Vagina (tissue), 2 donors: Measurements from ENCODE around the gene NCKAP5L. TPM values are rescaled to one million over a fixed set of nuclear protein-coding genes. Genes with fewer than 3 reads are reported as not detected.
A peak's percentile ranks its signal among the peaks of the same experiment; 100 is the strongest.
"Not testable (repeated sequence)": the region's sequence is repeated elsewhere in the genome, so short reads cannot be mapped to it uniquely, and the experiment has no call there.

Experiments
- DNase-seq, 2 donors: peaks; one replicate each; pipeline ENCODE4 v3.0.0-alpha.2; 2017; ENCODE audit errors: extremely low spot score in 2 of 2
- H3K27ac ChIP-seq: fragments of 200-600 bp; sonication (generic); one replicate; pipeline ENCODE4 v1.5.1; 2019
- H3K27me3 ChIP-seq: fragments of 200-600 bp; sonication (generic); one replicate; pipeline ENCODE4 v1.5.1; 2019
- H3K36me3 ChIP-seq, 2 donors: fragments of 200-600 bp; sonication (generic); one replicate each; pipeline ENCODE4 v1.5.1; 2017 to 2019
- H3K4me1 ChIP-seq: fragments of 200-600 bp; sonication (generic); one replicate; pipeline ENCODE4 v1.5.1; 2019
- H3K4me3 ChIP-seq, 2 donors: fragments of 200-600 bp; sonication (generic); 1 replicate in 1 of 2; 2 replicates in 1 of 2; pipeline ENCODE4 v1.5.1; 2016 to 2019
- H3K9me3 ChIP-seq: fragments of 200-600 bp; sonication (generic); one replicate; pipeline ENCODE4 v1.5.1; 2019
- CTCF ChIP-seq, 3 experiments: fragments of 450-650 bp in 2 of 3; fragments of 200-600 bp in 1 of 3; sonication (generic) in 1 of 3; IDR thresholded peaks; one replicate each; pipeline ENCODE4 v1.5.1; 2017 to 2019; ENCODE audit warnings: antibody characterized with exemption in 3 of 3, mild to moderate bottlenecking in 2 of 3, moderate library complexity in 2 of 3
- POLR2A ChIP-seq, 2 donors: fragments of 450-650 bp; IDR thresholded peaks; one replicate each; pipeline ENCODE4 v1.6.1; 2017; ENCODE audit warnings: antibody characterized with exemption in 2 of 2, mild to moderate bottlenecking in 2 of 2, moderate library complexity in 2 of 2
- POLR2AphosphoS5 ChIP-seq, 2 donors: sonication (generic); formaldehyde crosslinking; IDR thresholded peaks; one replicate each; pipeline ENCODE4 v1.9.0; 2017; ENCODE audit warnings: antibody characterized with exemption in 2 of 2, mild to moderate bottlenecking in 2 of 2, low read depth in 1 of 2; ENCODE audit not compliant: insufficient read depth in 1 of 2
- intact Hi-C: fragments of 100-400 bp; cut with DNase I; formaldehyde crosslinking; loops from one replicate; pipeline ENCODE4 v1.15.1; 2023
- total RNA-seq: library from RNA; depleted of rRNA; stranded (reverse); fragments of >200 nt; gene quantifications from one replicate; pipeline ENCODE4 v1.2.3, GENCODE V29; 2016

The NCKAP5L gene
- total RNA-seq, 1 donor from 2014 or later = 15.7 TPM

- H3K27ac ChIP-seq = peak overlapping the region; percentile 39
- DNase-seq = no peak
- intact Hi-C loops = no loop called here
These were observed 45.2 kb upstream of the NCKAP5L start for GRCh38 chr12:49873361-49873934.

GRCh38 chr12:49872781-49873181 is 44.6 kb upstream of the NCKAP5L start:
- Histone ChIP-seq H3K36me3 (no peaks in the 10 kb centered on the region), H3K27me3 (no peaks in the 10 kb centered on the region), H3K27ac (peak overlapping the region; percentile 39), H3K4me3 (no peak overlapping the region), H3K9me3 (no peaks in the 10 kb centered on the region), H3K4me1 (peaks cover 30% of the 10 kb centered on the region)
- intact Hi-C loops = no loop called here
- TF ChIP-seq POLR2AphosphoS5 (IDR thresholded peaks at IDR 0.05; ENCODE audit: insufficient read depth in 1 of 2, low read depth in 1 of 2) = no peak
- TF ChIP-seq CTCF (IDR thresholded peaks at IDR 0.05) = no peak
- no peak for DNase-seq

More at GRCh38 chr12:49873361-49873934, 45.2 kb upstream of the NCKAP5L start:
- no peaks in the 10 kb centered on the region for H3K36me3 ChIP-seq
- TF ChIP-seq POLR2AphosphoS5 (IDR thresholded peaks at IDR 0.05; ENCODE audit: insufficient read depth in 1 of 2, low read depth in 1 of 2) (no peak), CTCF (IDR thresholded peaks at IDR 0.05) (no peak)
- no peak overlapping the region for H3K4me3 ChIP-seq
- H3K27me3 ChIP-seq = no peaks in the 10 kb centered on the region
- no peaks in the 10 kb centered on the region for H3K9me3 ChIP-seq
- H3K4me1 ChIP-seq = peaks cover 23% of the 10 kb centered on the region

- H3K4me1 ChIP-seq = peaks cover 34% of the 10 kb centered on the region
These were observed 44.2 kb upstream of the NCKAP5L start for GRCh38 chr12:49872381-49872780.

DNA sequence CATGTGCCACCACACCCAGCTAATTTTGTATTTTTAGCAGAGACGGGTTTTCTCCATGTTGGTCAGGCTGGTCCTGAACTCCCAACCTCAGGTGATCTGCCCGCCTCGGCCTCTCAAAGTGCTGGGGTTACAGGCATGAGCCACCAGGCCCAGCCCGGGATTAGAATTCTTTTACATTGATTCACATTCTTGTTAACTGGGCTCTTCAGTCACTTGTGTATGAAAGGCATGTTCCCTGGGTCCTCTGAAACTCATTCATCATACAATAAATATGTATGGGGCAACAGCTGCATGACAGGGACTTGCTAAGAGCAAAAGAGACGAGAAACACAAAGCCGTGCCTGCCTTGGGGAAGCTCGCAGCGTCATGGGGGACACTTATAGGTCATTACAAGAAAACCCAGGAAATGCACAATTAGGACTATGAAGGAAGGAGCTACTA is 43.6 kb upstream of the NCKAP5L start:
- DNase-seq, H3K36me3 ChIP-seq, H3K27me3 ChIP-seq: not testable (repeated sequence)

More at GRCh38 chr12:49872381-49872780, 44.2 kb upstream of the NCKAP5L start:
- no peak overlapping the region for H3K27ac ChIP-seq
- H3K4me3 ChIP-seq = no peak overlapping the region
- DNase-seq = no peak
- no peaks in the 10 kb centered on the region for H3K36me3 ChIP-seq
- no peaks in the 10 kb centered on the region for H3K9me3 ChIP-seq
- H3K27me3 ChIP-seq = no peaks in the 10 kb centered on the region
- TF ChIP-seq CTCF (IDR thresholded peaks at IDR 0.05) = no peak
- no peak for TF ChIP-seq POLR2AphosphoS5 (IDR thresholded peaks at IDR 0.05; ENCODE audit: insufficient read depth in 1 of 2, low read depth in 1 of 2)
- TF ChIP-seq POLR2A (IDR thresholded peaks at IDR 0.05) = no peak
- intact Hi-C loops = no loop called here

DNA sequence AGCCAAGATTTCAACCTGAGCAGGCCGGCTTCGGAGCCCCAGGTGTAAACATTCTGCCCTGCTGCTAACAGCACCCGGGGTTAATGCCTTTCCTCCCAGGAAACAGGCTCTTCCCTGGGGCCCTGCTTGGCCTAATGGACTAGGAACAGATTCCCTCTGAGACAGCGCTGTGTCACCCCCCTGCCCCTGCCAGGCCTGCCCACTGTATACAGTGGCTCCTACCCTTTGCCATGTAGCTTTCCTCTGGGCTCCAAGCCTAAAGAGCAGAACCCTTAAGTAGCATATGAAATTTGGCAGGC is 43.0 kb upstream of the NCKAP5L start:
- TF ChIP-seq POLR2A (IDR thresholded peaks at IDR 0.05) (no peak), POLR2AphosphoS5 (IDR thresholded peaks at IDR 0.05; ENCODE audit: insufficient read depth in 1 of 2, low read depth in 1 of 2) (no peak), CTCF (IDR thresholded peaks at IDR 0.05) (no peak)
- no peaks in the 10 kb centered on the region for H3K36me3 ChIP-seq
- no peaks in the 10 kb centered on the region for H3K9me3 ChIP-seq
- no peak overlapping the region for H3K4me3 ChIP-seq
- intact Hi-C loops = no loop called here
- DNase-seq = no peak
- peaks cover 37% of the 10 kb centered on the region for H3K4me1 ChIP-seq
- H3K27me3 ChIP-seq = no peaks in the 10 kb centered on the region
- H3K27ac ChIP-seq = no peak overlapping the region

More for the DNA sequence above, 43.6 kb upstream of the NCKAP5L start:
- H3K4me3 ChIP-seq, H3K27ac ChIP-seq, intact Hi-C loops, H3K9me3 ChIP-seq: not testable (repeated sequence)
- H3K4me1 ChIP-seq = peaks cover 37% of the 10 kb centered on the region
